PC-9 (cell line): ENCODE measurements around the gene FOXO3. TPM values are rescaled to one million over a fixed set of nuclear protein-coding genes. Genes with fewer than 3 reads are reported as not detected.

ENCODE experiments used
- BruUV-seq: library from RNA; stranded (reverse); fragments of 400-500 nt; replicated peaks from 2 replicates; lab custom pipeline; 2021; lab: Mats Ljungman, UMichigan
- CTCF ChIA-PET: fragments of 300-600 bp; sonication (Branson Sonifier 250); formaldehyde crosslinking; loops from one replicate; lab custom pipeline; 2022; ENCODE audit warnings: antibody characterized with exemption; lab: Charles Lee
- POLR2A ChIA-PET: fragments of 300-600 bp; sonication (Branson Sonifier 250); formaldehyde crosslinking; loops from one replicate; lab custom pipeline; 2022; ENCODE audit warnings: antibody characterized with exemption; ENCODE audit not compliant: unreplicated experiment; lab: Charles Lee
- DNase-seq, 2 experiments: peaks; one replicate each; pipeline versions ENCODE4 v3.0.0 to v3.0.0-alpha.2; 2015 to 2022; ENCODE audit warnings: mixed read lengths in 1 of 2
- H2AFZ ChIP-seq: fragments of 200-600 bp; sonication (generic); 2 replicates; pipeline ENCODE4 v1.8.1; 2017; ENCODE audit warnings: antibody characterized with exemption
- H3F3A ChIP-seq: fragments of 200-600 bp; sonication (generic); 2 replicates; pipeline ENCODE4 v1.8.1; 2017; ENCODE audit warnings: antibody characterized with exemption, mild to moderate bottlenecking, low read depth; ENCODE audit not compliant: insufficient read depth
- H3K27ac ChIP-seq: fragments of 200-600 bp; sonication (generic); 2 replicates; pipeline ENCODE4 v1.6.1; 2016; ENCODE audit warnings: mixed run types
- H3K27me3 ChIP-seq: fragments of 200-600 bp; sonication (generic); 2 replicates; pipeline ENCODE4 v1.6.1; 2016; ENCODE audit warnings: low read depth, mixed run types; ENCODE audit not compliant: insufficient read depth
- H3K36me3 ChIP-seq: fragments of 200-600 bp; sonication (generic); 2 replicates; pipeline ENCODE4 v1.6.1; 2016; ENCODE audit warnings: low read depth, mixed run types
- H3K4me1 ChIP-seq: fragments of 200-600 bp; sonication (generic); replicated peaks from 2 replicates; pipeline ENCODE4 v1.6.1; 2016; ENCODE audit warnings: mixed run types; ENCODE audit not compliant: insufficient read depth
- H3K4me2 ChIP-seq: fragments of 200-600 bp; sonication (generic); 2 replicates; pipeline ENCODE4 v1.6.1; 2017; ENCODE audit warnings: mixed run types
- H3K4me3 ChIP-seq: fragments of 200-600 bp; sonication (generic); 2 replicates; pipeline ENCODE4 v1.6.1; 2016; ENCODE audit warnings: mixed run types
- H3K79me2 ChIP-seq: fragments of 200-600 bp; sonication (generic); 2 replicates; pipeline ENCODE4 v1.6.1; 2017; ENCODE audit warnings: low read depth, mixed run types
- H3K9me2 ChIP-seq: fragments of 200-600 bp; sonication (generic); 2 replicates; pipeline ENCODE4 v1.8.1; 2017; ENCODE audit warnings: mild to moderate bottlenecking; ENCODE audit not compliant: insufficient read depth
- H3K9me3 ChIP-seq: fragments of 200-600 bp; sonication (generic); 2 replicates; pipeline ENCODE4 v1.8.1; 2016; ENCODE audit warnings: low read depth; ENCODE audit not compliant: insufficient read depth
- H4K20me1 ChIP-seq: fragments of 200-600 bp; sonication (generic); 2 replicates; pipeline ENCODE4 v1.8.1; 2017; ENCODE audit not compliant: insufficient read depth
- CTCF ChIP-seq: fragments of 200-600 bp; sonication (generic); conservative IDR thresholded peaks from 2 replicates; pipeline ENCODE4 v1.6.1; 2017; ENCODE audit warnings: mixed run types, antibody characterized with exemption, mild to moderate bottlenecking, moderate library complexity
- EZH2 ChIP-seq: fragments of 200-600 bp; sonication (generic); IDR thresholded peaks from 2 replicates; pipeline ENCODE4 v1.8.0; 2017; ENCODE audit warnings: antibody characterized with exemption, low read depth
- intact Hi-C: fragments of 100-400 bp; cut with micrococcal nuclease; formaldehyde crosslinking; loops from one replicate; pipeline ENCODE4 v1.10.0; 2022; ENCODE audit not compliant: unreplicated experiment
- total RNA-seq: library from RNA; stranded (reverse); gene quantifications from 2 replicates; pipeline ENCODE4 v1.2.3, GENCODE V29; 2021

Gene FOXO3
- total RNA-seq, 1 experiment from 2014 or later = 59.4 TPM

GRCh38 chr6:108557494-108558371 is 3.0 kb upstream of the FOXO3 start:
- peak overlapping the region; percentile 88 for H2AFZ ChIP-seq
- BruUV-seq = no TSS peak
- POLR2A ChIA-PET = interaction anchor here (0.5 to 1.1 kb wide), 11 partner anchors 32 to 1257 kb away, joined by 3 to 9 read pairs (median 5); partner anchors contain the start of gene ARMC2

DNA sequence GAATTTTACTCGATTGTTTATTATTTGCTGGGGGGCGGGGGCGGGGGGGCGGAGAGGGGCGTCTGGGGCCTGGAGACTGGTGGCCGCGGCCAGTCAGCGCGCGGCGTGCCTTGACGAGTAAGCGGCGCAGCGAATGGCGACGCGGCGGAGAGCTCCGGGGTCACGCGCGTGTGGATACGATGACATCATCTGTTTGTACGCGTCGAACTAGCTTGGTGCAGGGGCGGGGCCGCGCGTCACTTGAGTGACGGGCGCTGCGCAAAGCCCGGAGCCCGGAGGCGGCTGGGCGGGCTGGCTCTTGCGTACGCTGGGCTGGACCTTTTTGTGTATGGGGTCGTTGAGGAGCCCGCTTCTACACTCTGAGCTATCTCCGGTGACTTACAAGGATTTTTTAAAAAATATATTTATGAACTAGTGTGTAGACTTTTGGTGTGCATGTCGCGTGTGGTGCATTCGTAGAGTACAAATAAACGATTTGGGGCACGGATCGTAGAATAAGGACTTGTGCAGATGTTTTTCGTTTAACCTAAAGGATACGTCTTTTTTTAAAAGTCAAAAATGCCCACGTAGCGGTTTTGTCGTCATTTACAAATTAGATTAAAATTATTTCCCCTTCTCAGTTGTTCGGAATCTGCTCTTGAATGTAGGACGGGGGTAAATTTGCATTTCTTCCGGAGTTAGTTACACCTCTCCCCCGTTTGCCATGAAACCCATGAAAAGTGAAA is 2.2 kb upstream of the FOXO3 start:
- peak; percentile 95 to 96 for DNase-seq
- ChIA-PET POLR2A (interaction anchor here (0.5 to 1.1 kb wide), 11 partner anchors 174 to 685 kb away, joined by 3 to 9 read pairs (median 5); partner anchors contain the start of genes ARMC2 and SESN1), CTCF (interaction anchor here (0.6 to 1.2 kb wide), 3 partner anchors 29 to 1645 kb away, joined by 3 to 7 read pairs (median 3); no protein-coding TSS in a partner anchor)
- Histone ChIP-seq H3K9me2 (no peaks in the 10 kb centered on the region), H3K27ac (peak overlapping the region; percentile 83), H3K4me1 (peaks cover 12% of the 10 kb centered on the region), H3K9me3 (no peaks in the 10 kb centered on the region), H3F3A (peaks cover 20% of the 10 kb centered on the region), H2AFZ (peak overlapping the region; percentile 95), H3K4me3 (peak overlapping the region; percentile 99), H4K20me1 (no peaks in the 10 kb centered on the region), H3K4me2 (peak overlapping the region; percentile 86), H3K27me3 (no peaks in the 10 kb centered on the region), H3K36me3 (0 out of 2 replicates have a peak, but pooled peaks cover 6% of the 10 kb centered on the region), H3K79me2 (peaks cover 42% of the 10 kb centered on the region)
- no TSS peak for BruUV-seq
- TF ChIP-seq EZH2 (no peak), CTCF (no peak)
- intact Hi-C loops = loop anchor here (1.0 to 5.0 kb wide), 6 partner anchors 131 to 824 kb away; partner anchors contain the start of gene CD164

More at GRCh38 chr6:108557494-108558371, 3.0 kb upstream of the FOXO3 start:
- H3K4me1 ChIP-seq = peaks cover 12% of the 10 kb centered on the region
- CTCF ChIA-PET = interaction anchor here (0.6 to 0.7 kb wide), 2 partner anchors 442 to 454 kb away, joined by 3 to 4 read pairs; no protein-coding TSS in a partner anchor
- H3K4me2 ChIP-seq = peak overlapping the region; percentile 86
- intact Hi-C loops = loop anchor here (1.0 to 5.0 kb wide), 3 partner anchors 181 to 825 kb away; partner anchors contain the start of gene CD164
- peak overlapping the region; percentile 99 for H3K4me3 ChIP-seq
- H3K36me3 ChIP-seq = no peaks in the 10 kb centered on the region
- H3F3A ChIP-seq = peaks cover 14% of the 10 kb centered on the region; the same call in 1 of the 2 replicates
- H3K27ac ChIP-seq = peak overlapping the region; percentile 83
- H4K20me1 ChIP-seq = no peaks in the 10 kb centered on the region
- TF ChIP-seq EZH2 (no peak), CTCF (peak; percentile 17; the same call in 1 of the 2 replicates)
- no peaks in the 10 kb centered on the region for H3K27me3 ChIP-seq
- peaks cover 34% of the 10 kb centered on the region for H3K79me2 ChIP-seq
- DNase-seq = peak in 1 of 2 experiments; percentile 49
- no peaks in the 10 kb centered on the region for H3K9me3 ChIP-seq
- H3K9me2 ChIP-seq = no peaks in the 10 kb centered on the region
